Measurements from ENCODE around the gene WDR74.
A peak's percentile ranks its signal among the peaks of the same experiment; 100 is the strongest.
"Not testable (repeated sequence)": the region's sequence is repeated elsewhere in the genome, so short reads cannot be mapped to it uniquely, and the experiment has no call there.

WDR74 gene

GRCh38 chr11:62859281-62859703 lies 19.9 kb upstream of the WDR74 start:
- DNase-seq (ENCODE audit: low read depth) = not testable (repeated sequence)

- no peak for DNase-seq (ENCODE audit: low read depth)
Observed at GRCh38 chr11:62858201-62858600, 18.8 kb upstream of the WDR74 start.

GRCh38 chr11:62857541-62857982 lies 18.2 kb upstream of the WDR74 start:
- DNase-seq (ENCODE audit: low read depth) = no peak

GRCh38 chr11:62856333-62856895 lies 17.0 kb upstream of the WDR74 start:
- no peak for DNase-seq (ENCODE audit: low read depth)

DNA sequence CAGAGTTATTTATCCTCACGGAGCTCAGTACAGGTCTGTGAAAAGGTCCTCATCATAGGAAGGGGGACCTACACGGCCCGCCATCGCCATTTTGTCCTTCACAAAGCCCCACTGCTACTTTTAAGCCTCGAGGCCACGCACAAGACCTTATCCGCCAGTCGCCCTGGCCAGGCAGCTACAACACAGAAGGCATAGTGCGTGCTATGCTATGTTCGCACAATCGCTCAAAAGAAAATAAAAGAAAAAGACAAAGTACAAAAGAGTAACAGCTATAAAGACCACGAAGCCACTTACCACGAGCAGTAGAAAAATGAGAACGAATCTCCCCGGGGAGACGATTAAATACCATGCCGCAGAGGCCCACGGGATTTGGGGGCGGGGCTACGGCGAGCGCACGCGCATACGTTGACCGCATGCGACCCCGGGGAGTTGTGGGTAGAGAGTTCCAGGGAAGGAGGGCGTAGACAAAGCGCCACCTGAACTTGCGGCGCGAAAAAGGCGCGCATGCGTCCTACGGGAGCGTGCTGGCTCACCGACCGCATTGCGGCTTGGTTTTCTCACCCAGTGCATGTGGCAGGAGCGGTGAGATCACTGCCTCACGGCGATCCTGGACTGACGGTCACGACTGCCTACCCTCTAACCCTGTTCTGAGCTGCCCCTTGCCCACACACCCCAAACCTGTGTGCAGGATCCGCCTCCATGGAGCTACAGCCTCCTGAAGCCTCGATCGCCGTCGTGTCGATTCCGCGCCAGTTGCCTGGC lies 16.4 kb upstream of the WDR74 start:
- peak; percentile 98 for DNase-seq (ENCODE audit: low read depth)

GRCh38 chr11:62854825-62855570 lies 15.6 kb upstream of the WDR74 start:
- DNase-seq (ENCODE audit: low read depth) = no peak

GRCh38 chr11:62854013-62854824 lies 14.8 kb upstream of the WDR74 start:
- DNase-seq (ENCODE audit: low read depth) = no peak

DNA sequence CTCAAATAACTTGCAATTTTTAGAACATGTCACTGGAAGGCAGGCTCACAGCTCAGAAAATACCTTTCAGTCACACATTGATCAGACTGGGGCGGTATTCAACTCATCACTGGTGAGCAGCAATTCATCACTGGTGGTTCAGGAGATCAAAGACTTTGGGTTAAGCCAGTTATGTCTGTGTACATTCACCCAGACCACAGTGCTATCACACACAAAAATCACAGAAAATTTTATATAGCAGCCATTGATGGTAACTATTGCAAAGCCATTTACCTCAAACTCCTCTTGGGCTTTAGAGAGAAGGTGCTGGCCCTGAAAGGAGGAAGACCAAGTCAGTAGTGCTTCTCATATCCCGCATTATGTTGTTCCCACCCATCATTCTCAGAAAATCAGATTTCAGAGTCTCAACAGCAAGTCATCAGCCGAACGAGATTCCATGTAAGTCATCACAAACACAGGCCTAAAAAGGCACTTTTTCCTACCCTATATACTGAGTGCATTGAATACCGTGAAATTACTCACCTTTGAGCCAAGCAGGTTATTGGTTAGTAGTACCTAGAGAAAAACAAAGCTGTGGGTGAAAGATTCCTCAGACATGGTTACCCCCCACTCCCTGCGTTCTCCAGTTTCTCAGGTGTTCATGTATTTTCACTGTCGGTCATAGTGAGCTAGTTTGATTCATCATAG lies 14.0 kb upstream of the WDR74 start:
- DNase-seq (ENCODE audit: low read depth) = no peak

DNA sequence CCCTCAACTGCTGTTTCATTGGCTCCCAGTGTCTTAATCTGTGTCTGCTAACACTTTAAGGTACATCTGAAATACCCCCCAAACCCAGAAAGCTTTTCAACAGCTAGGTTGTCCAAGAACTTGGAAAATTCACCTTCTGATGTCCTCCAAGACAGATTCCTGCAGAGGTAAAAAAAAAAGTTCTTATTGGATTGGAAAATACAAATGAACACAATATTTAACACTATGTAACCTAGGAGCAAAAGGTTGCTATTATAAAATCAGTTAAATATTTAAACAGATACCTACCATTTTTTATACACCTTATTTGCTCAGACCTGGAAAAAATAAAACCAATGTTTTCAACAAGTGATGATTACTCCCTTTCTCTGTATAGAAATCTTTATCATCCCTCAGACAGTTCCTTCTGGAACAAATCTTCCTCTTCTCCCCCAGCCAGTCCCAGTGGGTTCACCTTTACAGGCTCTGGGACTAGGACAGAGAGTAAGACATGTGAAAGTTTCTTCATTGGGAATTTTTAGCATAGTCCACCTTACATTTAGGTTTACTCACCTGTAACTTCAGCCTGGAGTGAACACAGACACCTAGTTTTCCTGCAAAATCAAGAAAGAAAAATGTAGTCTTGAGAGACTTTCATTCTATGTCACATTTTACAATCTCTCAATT lies 13.3 kb upstream of the WDR74 start:
- no peak for DNase-seq (ENCODE audit: low read depth)

GRCh38 chr11:62851807-62852522 lies 12.6 kb upstream of the WDR74 start:
- DNase-seq (ENCODE audit: low read depth) = no peak

DNA sequence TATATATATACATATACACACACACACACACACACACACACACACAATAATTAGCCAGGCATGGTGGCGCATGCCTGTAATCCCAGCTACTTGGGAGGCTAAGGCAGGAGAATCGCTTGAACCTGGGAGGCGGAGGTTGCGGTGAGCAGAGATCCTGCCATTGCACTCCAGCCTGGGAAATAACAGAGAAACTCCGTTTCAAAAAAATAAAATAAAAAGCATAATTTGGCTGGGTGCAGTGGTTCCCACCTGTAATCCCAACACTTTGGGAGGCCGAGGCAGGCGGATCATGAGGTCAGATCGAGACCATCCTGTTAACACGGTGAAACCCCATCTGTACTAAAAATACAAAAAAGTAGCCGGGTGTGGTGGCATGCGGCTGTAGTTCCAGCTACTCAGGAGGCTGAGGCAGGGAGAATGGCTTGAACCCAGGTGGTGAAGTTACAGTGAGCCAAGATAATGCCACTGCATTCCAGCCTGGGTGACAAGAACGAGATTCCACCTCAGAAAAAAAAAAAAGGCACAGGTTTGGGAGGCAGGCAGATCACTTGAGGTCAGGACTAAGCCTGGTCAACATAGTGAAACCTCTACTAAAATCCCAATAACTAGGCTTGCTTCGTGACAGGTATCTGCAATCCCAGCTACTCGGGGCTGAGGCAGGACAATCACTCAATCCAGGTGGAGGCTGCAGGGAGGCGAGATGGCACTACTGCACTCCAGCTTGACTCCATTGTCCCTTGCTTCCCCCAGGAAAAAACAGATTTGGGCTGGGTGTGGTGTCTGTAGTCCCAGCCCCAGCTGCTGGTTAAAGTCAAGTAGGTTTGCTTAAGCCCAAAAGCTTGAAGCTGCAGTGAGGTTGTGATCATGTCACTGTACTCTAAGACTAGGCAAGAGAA lies 11.8 kb upstream of the WDR74 start:
- DNase-seq (ENCODE audit: low read depth) = no peak

DNA sequence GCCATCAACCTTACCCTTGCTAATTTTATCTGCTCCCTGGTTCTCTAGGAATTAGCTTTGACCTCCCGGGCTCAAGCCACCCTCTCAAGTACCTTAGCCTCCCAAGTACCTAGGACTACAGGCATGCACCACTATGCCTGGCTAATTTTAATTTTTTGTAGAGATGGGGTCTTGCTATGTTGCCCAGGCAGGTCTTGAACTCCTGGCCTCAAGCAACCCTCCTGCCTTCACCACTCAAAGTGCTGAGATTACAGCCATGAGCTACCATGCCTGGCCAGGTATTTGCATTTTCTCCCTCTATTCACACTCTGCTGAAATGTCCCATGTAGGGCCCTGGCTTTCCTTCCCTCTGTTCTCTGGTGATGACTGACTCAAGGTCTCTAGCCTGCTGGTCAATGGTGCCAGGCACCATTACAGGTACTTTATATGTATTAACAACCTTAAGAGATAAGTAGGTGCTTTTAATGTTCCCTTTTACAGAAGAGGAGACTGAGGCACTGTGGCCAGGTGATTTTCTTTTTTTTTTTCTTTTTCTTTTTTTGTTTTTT lies 8.5 kb upstream of the WDR74 start:
- DNase-seq (ENCODE audit: low read depth) = no peak

GRCh38 chr11:62846177-62846576 lies 6.8 kb upstream of the WDR74 start:
- no peak for DNase-seq (ENCODE audit: low read depth)

- no peak for DNase-seq (ENCODE audit: low read depth)
Observed at GRCh38 chr11:62844154-62844553, 4.8 kb upstream of the WDR74 start.

GRCh38 chr11:62843466-62843865 lies 4.1 kb upstream of the WDR74 start:
- DNase-seq (ENCODE audit: low read depth) = no peak

- not testable (repeated sequence) for DNase-seq (ENCODE audit: low read depth)
Observed at GRCh38 chr11:62842891-62843290, 3.5 kb upstream of the WDR74 start.

DNA sequence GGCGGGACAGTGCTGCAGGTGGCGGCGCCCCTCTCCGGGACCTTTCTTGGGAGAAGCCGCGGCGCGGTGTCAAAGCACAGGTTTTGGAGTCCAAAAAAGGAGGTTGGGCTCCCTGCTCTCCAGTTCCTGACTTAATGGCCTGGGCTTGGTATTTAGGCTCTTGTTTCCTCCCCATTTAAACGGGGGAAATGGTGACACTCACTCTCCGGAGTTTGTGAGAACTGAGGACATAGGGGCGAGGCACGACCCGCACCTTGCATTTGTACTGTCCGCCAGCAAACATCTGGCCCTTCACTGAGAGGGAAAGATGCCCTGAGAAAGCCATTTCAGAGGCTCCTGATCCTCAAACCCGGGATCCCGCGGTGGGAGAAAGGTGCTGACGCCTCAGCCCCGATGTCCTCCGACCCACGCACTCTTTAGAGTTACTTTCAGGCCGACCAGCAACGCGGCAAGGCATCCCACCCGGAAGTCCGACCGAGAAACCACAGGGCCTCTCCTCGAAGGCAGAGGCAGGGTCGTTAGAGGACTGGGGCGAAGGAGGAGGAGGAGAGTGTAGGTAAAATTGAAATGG lies 2.9 kb upstream of the WDR74 start:
- DNase-seq (ENCODE audit: low read depth) = no peak

- DNase-seq (ENCODE audit: low read depth) = peak; percentile 81
Observed at GRCh38 chr11:62841361-62842170, 2.2 kb upstream of the WDR74 start.
